A204.1 (cell line): ENCODE data around the gene MTHFD1L.

Source experiments
- FAIRE-seq: peaks from 2 replicates; lab custom pipeline; 2012; peaks lifted over from hg19 to GRCh38; lab: Jason Lieb, UNC

MTHFD1L gene

GRCh38 chr6:150937132-150937906 is 71.8 kb downstream of the MTHFD1L start:
- FAIRE-seq = no peak

GRCh38 chr6:150939399-150939798 is 73.9 kb downstream of the MTHFD1L start:
- no peak for FAIRE-seq

GRCh38 chr6:150940941-150941340 is 75.4 kb downstream of the MTHFD1L start:
- no peak for FAIRE-seq

GRCh38 chr6:150949526-150949925 is 84.0 kb downstream of the MTHFD1L start:
- FAIRE-seq = no peak

- no peak for FAIRE-seq
These were observed 88.3 kb downstream of the MTHFD1L start for GRCh38 chr6:150953851-150954250.

- no peak for FAIRE-seq
These were observed 93.7 kb downstream of the MTHFD1L start for GRCh38 chr6:150959166-150959565.

- FAIRE-seq = no peak
These were observed 96.9 kb downstream of the MTHFD1L start for GRCh38 chr6:150962436-150962835.

- FAIRE-seq = no peak
These were observed 99.3 kb downstream of the MTHFD1L start for GRCh38 chr6:150964765-150965164.

GRCh38 chr6:150966786-150967185 is 101.3 kb downstream of the MTHFD1L start:
- FAIRE-seq = no peak

GRCh38 chr6:150967381-150967780 is 101.9 kb downstream of the MTHFD1L start:
- FAIRE-seq = no peak

GRCh38 chr6:150967910-150968309 is 102.4 kb downstream of the MTHFD1L start:
- no peak for FAIRE-seq

GRCh38 chr6:150969901-150970300 is 104.4 kb downstream of the MTHFD1L start:
- no peak for FAIRE-seq

- no peak for FAIRE-seq
These were observed 105.7 kb downstream of the MTHFD1L start for GRCh38 chr6:150971219-150971618.

GRCh38 chr6:150975136-150975535 is 109.6 kb downstream of the MTHFD1L start:
- no peak for FAIRE-seq

- FAIRE-seq = no peak
These were observed 111.8 kb downstream of the MTHFD1L start for GRCh38 chr6:150977281-150977680.

GRCh38 chr6:150978624-150979023 is 113.1 kb downstream of the MTHFD1L start:
- no peak for FAIRE-seq

GRCh38 chr6:150979826-150980350 is 114.4 kb downstream of the MTHFD1L start:
- FAIRE-seq = no peak

GRCh38 chr6:150981095-150981494 is 115.6 kb downstream of the MTHFD1L start:
- FAIRE-seq = no peak

GRCh38 chr6:150981669-150982068 is 116.2 kb downstream of the MTHFD1L start:
- no peak for FAIRE-seq

- no peak for FAIRE-seq
These were observed 121.9 kb downstream of the MTHFD1L start for GRCh38 chr6:150987371-150987828.

- no peak for FAIRE-seq
These were observed 122.5 kb downstream of the MTHFD1L start for GRCh38 chr6:150987855-150988464.

GRCh38 chr6:150991487-150991886 is 126.0 kb downstream of the MTHFD1L start:
- no peak for FAIRE-seq

GRCh38 chr6:150992262-150992661 is 126.8 kb downstream of the MTHFD1L start:
- FAIRE-seq = no peak

- FAIRE-seq = no peak
These were observed 127.2 kb downstream of the MTHFD1L start for GRCh38 chr6:150992703-150993102.
